GM10266 (cell line): Measurements from ENCODE around the gene HRAS.

Experiments used
- DNase-seq: peaks from one replicate; pipeline ENCODE4 v3.0.0; 2012; ENCODE audit errors: extremely low spot score
- CTCF ChIP-seq: IDR thresholded peaks from 2 replicates; pipeline ENCODE4 v1.5.1; 2012; ENCODE audit warnings: mild to moderate bottlenecking, low read depth; ENCODE audit not compliant: control insufficient read depth, insufficient read depth; ENCODE audit errors: missing control alignments

The HRAS gene

GRCh38 chr11:571802-572185, 36.4 kb upstream of the HRAS start:
- no peak for TF ChIP-seq CTCF
- no peak for DNase-seq

GRCh38 chr11:569158-569885, 33.9 kb upstream of the HRAS start:
- TF ChIP-seq CTCF = no peak
- no peak for DNase-seq

GRCh38 chr11:568306-569157, 33.2 kb upstream of the HRAS start:
- peak; percentile 99 for DNase-seq
- no peak for TF ChIP-seq CTCF

- TF ChIP-seq CTCF = no peak
- DNase-seq = no peak
These were observed 32.4 kb upstream of the HRAS start for GRCh38 chr11:567629-568292.

DNA sequence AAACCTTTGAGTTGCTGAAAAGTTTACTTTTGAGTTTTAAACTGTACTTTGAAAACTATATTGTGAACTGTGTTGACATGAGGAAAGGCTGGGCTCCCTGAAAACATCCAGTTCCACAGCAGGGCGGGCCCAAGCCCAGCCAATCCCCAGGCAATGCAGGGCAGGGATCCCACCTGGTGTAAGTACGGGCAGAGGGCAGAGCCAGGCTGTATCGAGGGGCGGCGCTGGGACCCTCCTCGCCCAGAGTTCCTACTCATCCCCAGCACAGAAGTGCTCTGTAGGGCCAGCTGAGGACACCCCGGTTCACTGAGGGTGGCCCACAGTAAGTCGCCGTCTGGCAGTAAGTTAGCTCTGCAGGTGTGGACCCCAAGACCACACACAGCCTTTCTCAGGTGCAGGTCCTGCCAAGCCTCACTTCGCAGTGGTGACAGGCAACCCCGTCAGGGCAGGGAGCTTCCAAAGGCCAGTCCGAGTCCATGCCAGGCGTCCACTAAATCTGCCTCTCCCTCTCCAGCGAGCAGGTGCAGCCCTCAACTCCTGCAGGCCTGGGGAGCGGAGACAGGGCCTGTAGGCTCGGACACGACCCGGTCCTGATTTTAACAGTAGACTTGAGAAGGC, 31.7 kb upstream of the HRAS start:
- no peak for DNase-seq
- no peak for TF ChIP-seq CTCF

DNA sequence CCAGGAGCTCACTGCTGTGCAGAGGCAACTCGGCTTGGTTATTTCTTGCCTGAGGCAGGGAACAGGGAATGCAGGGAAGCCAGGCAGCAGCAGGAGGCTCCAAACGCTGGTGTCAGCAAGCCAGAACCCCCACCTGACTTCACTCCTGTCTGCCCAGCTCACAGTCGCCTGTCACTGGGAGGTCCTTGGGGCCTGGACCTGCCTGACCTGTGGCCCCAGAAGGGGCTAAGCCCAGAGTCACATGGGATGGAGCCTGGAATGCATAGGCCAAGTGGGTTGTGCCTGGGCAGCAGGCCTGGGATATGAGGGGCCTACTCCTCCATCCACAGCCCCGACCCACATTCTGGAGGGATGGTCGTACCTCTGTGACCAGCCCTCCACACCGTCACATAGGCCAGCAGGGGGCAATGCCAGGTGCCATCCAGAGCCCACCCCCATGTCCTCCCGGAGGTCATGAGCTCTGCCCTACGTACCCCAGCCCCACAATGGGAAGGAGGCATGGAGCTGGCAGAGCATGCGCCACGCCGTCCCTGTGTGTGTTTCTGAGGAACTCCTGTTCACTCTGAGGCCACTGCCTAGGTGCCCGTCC, 30.6 kb upstream of the HRAS start:
- no peak for DNase-seq
- peak; percentile 23 for TF ChIP-seq CTCF
